Ovary (tissue), 3 donors: ENCODE data around the gene PLCL1.

Source experiments
- CTCF ChIP-seq, 3 donors: fragments of 450-650 bp in 2 of 3; fragments of 200-600 bp in 1 of 3; IDR thresholded peaks; one replicate each; pipeline versions ENCODE4 v1.5.1 to v1.8.0; 2016 to 2022; ENCODE audit warnings: antibody characterized with exemption in 3 of 3, mild to moderate bottlenecking in 1 of 3
- EP300 ChIP-seq: sonication (generic); formaldehyde crosslinking; IDR thresholded peaks from one replicate; pipeline ENCODE4 v1.6.1; 2017; ENCODE audit warnings: antibody characterized with exemption
- POLR2A ChIP-seq: fragments of 450-650 bp; IDR thresholded peaks from one replicate; pipeline ENCODE4 v1.6.1; 2017; ENCODE audit warnings: antibody characterized with exemption, mild to moderate bottlenecking, moderate library complexity
- donor health status: DM: no; HTN: no; CAD: no.

- TF ChIP-seq CTCF (IDR thresholded peaks at IDR 0.05) (no peak), EP300 (no peak), POLR2A (no peak)
Observed at GRCh38 chr2:197992482-197993133, 188.2 kb downstream of the PLCL1 start.
